Measurements from ENCODE around the gene TPP2. TPM values are rescaled to one million over a fixed set of nuclear protein-coding genes. Genes with fewer than 3 reads are reported as not detected.

TPP2 gene
- total and polyA plus RNA-seq, 2 donors from 2014 or later, result 14.7 to 42.2 TPM

GRCh38 chr13:102563267-102563666 is 33.5 kb upstream of the TPP2 start:
- Histone ChIP-seq H3K9me3 (ENCODE audit: control insufficient read depth in 2 of 3, insufficient read depth in 1 of 3, low read length in 3 of 3) (no peaks in the 10 kb centered on the region), H3K4me3 (ENCODE audit: low read length in 3 of 3) (no peak overlapping the region), H3K4me1 (ENCODE audit: control insufficient read depth in 2 of 3, insufficient read depth in 2 of 3, low read depth in 1 of 3, low read length in 3 of 3) (no peaks in the 10 kb centered on the region), H3K9ac (ENCODE audit: low read length in 3 of 3) (no peak overlapping the region), H3K27me3 (ENCODE audit: control insufficient read depth, insufficient read depth, low read length) (no peaks in the 10 kb centered on the region), H3K27ac (ENCODE audit: low read depth in 2 of 2, low read length in 2 of 2) (no peak overlapping the region), H3K36me3 (ENCODE audit: control insufficient read depth in 2 of 3, insufficient read depth in 3 of 3, low read length in 3 of 3) (no peaks in the 10 kb centered on the region)
- no peak for TF ChIP-seq CTCF (IDR thresholded peaks at IDR 0.05; ENCODE audit: borderline replicate concordance, extremely low read depth, insufficient read depth)
- FAIRE-seq (no peak), DNase-seq (no peak)
- intact Hi-C loops (cut with DNase I), result no loop called here

- Histone ChIP-seq H3K9ac (ENCODE audit: low read length in 3 of 3) (no peak overlapping the region), H3K4me3 (ENCODE audit: low read length in 3 of 3) (no peak overlapping the region), H3K4me1 (ENCODE audit: control insufficient read depth in 2 of 3, insufficient read depth in 2 of 3, low read depth in 1 of 3, low read length in 3 of 3) (no peaks in the 10 kb centered on the region), H3K36me3 (ENCODE audit: control insufficient read depth in 2 of 3, insufficient read depth in 3 of 3, low read length in 3 of 3) (no peaks in the 10 kb centered on the region), H3K27me3 (ENCODE audit: control insufficient read depth, insufficient read depth, low read length) (no peaks in the 10 kb centered on the region), H3K27ac (ENCODE audit: low read depth in 2 of 2, low read length in 2 of 2) (no peak overlapping the region), H3K9me3 (ENCODE audit: control insufficient read depth in 2 of 3, insufficient read depth in 1 of 3, low read length in 3 of 3) (no peaks in the 10 kb centered on the region)
- FAIRE-seq (no peak), DNase-seq (no peak)
- intact Hi-C loops (cut with DNase I), result no loop called here
- no peak for TF ChIP-seq CTCF (IDR thresholded peaks at IDR 0.05; ENCODE audit: borderline replicate concordance, extremely low read depth, insufficient read depth)
These were observed 32.2 kb upstream of the TPP2 start for GRCh38 chr13:102564564-102564963.

DNA sequence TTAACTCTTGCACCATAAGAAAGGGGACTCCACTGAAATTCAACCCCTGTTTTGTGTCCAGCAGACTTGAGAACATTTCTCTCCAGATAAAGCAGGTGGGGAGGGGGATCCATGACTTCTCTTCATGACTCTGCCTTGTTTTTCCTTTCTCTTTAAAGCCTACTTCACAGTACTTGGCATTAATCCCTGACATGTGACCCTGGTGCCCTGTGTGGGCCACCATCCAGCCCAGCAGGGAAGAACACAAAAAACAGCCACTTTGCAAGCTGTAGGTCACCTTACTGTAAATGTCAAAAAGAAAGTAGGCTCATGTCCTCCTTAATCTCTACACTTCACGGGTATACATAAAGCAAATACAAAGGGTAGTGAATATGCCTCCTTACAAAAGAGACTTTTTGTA is 30.3 kb upstream of the TPP2 start:
- no peaks in the 10 kb centered on the region for H3K9me3 ChIP-seq (ENCODE audit: control insufficient read depth in 2 of 3, insufficient read depth in 1 of 3, low read length in 3 of 3)
- H3K9ac ChIP-seq (ENCODE audit: low read length in 3 of 3), result no peak overlapping the region
- H3K36me3 ChIP-seq (ENCODE audit: control insufficient read depth in 2 of 3, insufficient read depth in 3 of 3, low read length in 3 of 3), result no peaks in the 10 kb centered on the region
- H3K27me3 ChIP-seq (ENCODE audit: control insufficient read depth, insufficient read depth, low read length), result no peaks in the 10 kb centered on the region
- TF ChIP-seq CTCF (IDR thresholded peaks at IDR 0.05; ENCODE audit: borderline replicate concordance, extremely low read depth, insufficient read depth), result no peak
- DNase-seq (no peak), FAIRE-seq (no peak)
- H3K4me3 ChIP-seq (ENCODE audit: low read length in 3 of 3), result no peak overlapping the region
- intact Hi-C loops (cut with DNase I), result no loop called here
- no peak overlapping the region for H3K27ac ChIP-seq (ENCODE audit: low read depth in 2 of 2, low read length in 2 of 2)
- H3K4me1 ChIP-seq (ENCODE audit: control insufficient read depth in 2 of 3, insufficient read depth in 2 of 3, low read depth in 1 of 3, low read length in 3 of 3), result no peaks in the 10 kb centered on the region

DNA sequence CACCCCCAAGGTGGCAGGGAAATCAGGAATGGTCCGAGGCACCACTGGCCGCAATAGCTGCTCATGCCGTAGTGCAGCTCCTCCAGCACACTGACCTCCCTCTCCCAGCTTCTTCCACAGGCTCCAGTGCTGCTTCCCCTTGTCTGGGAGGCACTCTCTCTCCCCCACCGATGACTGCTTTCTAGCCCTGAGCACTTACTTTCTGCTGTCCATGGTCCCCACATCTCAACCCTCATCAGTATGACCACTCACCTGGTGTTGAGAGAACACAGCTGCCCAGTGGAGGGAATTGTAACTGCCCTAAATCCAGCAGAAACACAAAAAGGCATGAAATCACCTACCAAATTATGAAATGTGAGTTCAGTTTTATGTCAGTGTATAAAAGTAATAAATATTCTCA is 28.9 kb upstream of the TPP2 start:
- Histone ChIP-seq H3K4me3 (ENCODE audit: low read length in 3 of 3) (no peak overlapping the region), H3K27ac (ENCODE audit: low read depth in 2 of 2, low read length in 2 of 2) (no peak overlapping the region), H3K9me3 (ENCODE audit: control insufficient read depth in 2 of 3, insufficient read depth in 1 of 3, low read length in 3 of 3) (no peaks in the 10 kb centered on the region), H3K4me1 (ENCODE audit: control insufficient read depth in 2 of 3, insufficient read depth in 2 of 3, low read depth in 1 of 3, low read length in 3 of 3) (no peaks in the 10 kb centered on the region), H3K9ac (ENCODE audit: low read length in 3 of 3) (no peak overlapping the region), H3K36me3 (ENCODE audit: control insufficient read depth in 2 of 3, insufficient read depth in 3 of 3, low read length in 3 of 3) (no peaks in the 10 kb centered on the region), H3K27me3 (ENCODE audit: control insufficient read depth, insufficient read depth, low read length) (no peaks in the 10 kb centered on the region)
- FAIRE-seq, result no peak
- DNase-seq, result no peak
- intact Hi-C loops (cut with DNase I), result no loop called here
- no peak for TF ChIP-seq CTCF (IDR thresholded peaks at IDR 0.05; ENCODE audit: borderline replicate concordance, extremely low read depth, insufficient read depth)
